Endothelial cell of umbilical vein (primary cell): ENCODE data around the gene C19orf85. TPM values are rescaled to one million over a fixed set of nuclear protein-coding genes. Genes with fewer than 3 reads are reported as not detected.

ENCODE experiments used
- BruUV-seq: library from RNA; stranded (reverse); fragments of 400-500 nt; replicated peaks from 2 replicates; lab custom pipeline; 2021; lab: Mats Ljungman, UMichigan
- CTCF ChIA-PET: fragments of 300-600, 350-600 bp; sonication (Branson Sonifier 250); formaldehyde crosslinking; loops from one replicate; lab custom pipeline; 2021; ENCODE audit warnings: antibody characterized with exemption, inconsistent platforms; lab: Charles Lee
- POLR2A ChIA-PET: fragments of 300-600, 350-600 bp; sonication (Branson Sonifier 250); formaldehyde crosslinking; loops from one replicate; lab custom pipeline; 2021; ENCODE audit warnings: antibody characterized with exemption, inconsistent platforms; lab: Charles Lee
- DNase-seq: peaks from one replicate; pipeline ENCODE4 v3.0.0-alpha.2; 2011; ENCODE audit warnings: low read depth, low spot score
- FAIRE-seq: peaks from 2 replicates; lab custom pipeline; 2011; peaks lifted over from hg19 to GRCh38; lab: Jason Lieb, UNC
- H2AFZ ChIP-seq: 2 replicates; pipeline ENCODE4 v1.6.0; 2012; ENCODE audit warnings: low read depth, low read length, control low read depth, inconsistent platforms
- H3K27ac ChIP-seq: 2 replicates; pipeline ENCODE4 v1.5.1; 2011; ENCODE audit warnings: low read depth, mild to moderate bottlenecking, control low read depth, low read length, moderate library complexity; ENCODE audit not compliant: insufficient read depth
- H3K27me3 ChIP-seq, 2 experiments: 2 replicates each; pipeline versions ENCODE4 v1.6.0 to v1.6.1; 2011; ENCODE audit warnings: low read length in 2 of 2, mixed read lengths in 1 of 2; ENCODE audit not compliant: control insufficient read depth in 2 of 2, insufficient read depth in 2 of 2
- H3K36me3 ChIP-seq, 2 experiments: 2 replicates in 1 of 2; 3 replicates in 1 of 2; pipeline ENCODE4 v1.5.1; 2011; ENCODE audit warnings: low read length in 2 of 2, mild to moderate bottlenecking in 1 of 2, moderate library complexity in 1 of 2; ENCODE audit not compliant: control insufficient read depth in 2 of 2, insufficient read depth in 2 of 2; ENCODE audit errors: extremely low read depth in 1 of 2
- H3K4me1 ChIP-seq: 3 replicates; pipeline ENCODE4 v1.5.1; 2011; ENCODE audit warnings: mild to moderate bottlenecking, low read length; ENCODE audit not compliant: control insufficient read depth, insufficient read depth; ENCODE audit errors: extremely low read depth
- H3K4me2 ChIP-seq: 2 replicates; pipeline ENCODE4 v1.6.1; 2011; ENCODE audit warnings: low read length, control low read depth, mixed read lengths; ENCODE audit not compliant: insufficient read depth
- H3K4me3 ChIP-seq, 3 experiments: fragments of 200-600 bp in 1 of 3; sonication (generic), shearing (Covaris generic) in 1 of 3; replicated peaks in 1 of 3; 2 replicates each; pipeline ENCODE4 v1.5.1; 2011 to 2016; ENCODE audit warnings: control low read depth in 3 of 3, low read length in 3 of 3, mild to moderate bottlenecking in 2 of 3, inconsistent platforms in 1 of 3, low read depth in 1 of 3, moderate library complexity in 1 of 3; ENCODE audit not compliant: insufficient read depth in 1 of 3
- H3K79me2 ChIP-seq: 2 replicates; pipeline ENCODE4 v1.6.0; 2012; ENCODE audit warnings: low read length, inconsistent platforms; ENCODE audit not compliant: control insufficient read depth, insufficient read depth
- H3K9ac ChIP-seq: replicated peaks from 2 replicates; pipeline ENCODE3; 2011; ENCODE audit warnings: low read length, control low read depth; ENCODE audit not compliant: insufficient read depth; ENCODE audit errors: extremely low read depth
- H3K9me1 ChIP-seq: replicated peaks from 3 replicates; pipeline ENCODE4 v1.6.0; 2011; ENCODE audit warnings: mild to moderate bottlenecking, low read length; ENCODE audit not compliant: control insufficient read depth, insufficient read depth; ENCODE audit errors: extremely low read depth
- H3K9me3 ChIP-seq: replicated peaks from 2 replicates; pipeline ENCODE4 v1.5.1; 2012; ENCODE audit warnings: low read length, inconsistent platforms; ENCODE audit not compliant: control insufficient read depth, insufficient read depth
- H4K20me1 ChIP-seq: replicated peaks from 2 replicates; pipeline ENCODE3; 2011; ENCODE audit warnings: mild to moderate bottlenecking, low read length; ENCODE audit not compliant: control insufficient read depth, insufficient read depth; ENCODE audit errors: extremely low read depth
- EZH2 ChIP-seq: IDR thresholded peaks from 2 replicates; pipeline ENCODE4 v1.6.1; 2012; ENCODE audit warnings: borderline replicate concordance, low read depth, mild to moderate bottlenecking, moderate library complexity, low read length, inconsistent platforms; ENCODE audit not compliant: severe bottlenecking
- FOS ChIP-seq: IDR thresholded peaks from 2 replicates; pipeline ENCODE4 v1.6.1; 2011; ENCODE audit warnings: mild to moderate bottlenecking, low read length, moderate library complexity, borderline replicate concordance; ENCODE audit not compliant: insufficient read depth
- GATA2 ChIP-seq: IDR thresholded peaks from 2 replicates; pipeline ENCODE4 v1.7.0; 2011; ENCODE audit warnings: low read depth, mild to moderate bottlenecking, moderate library complexity, mixed read lengths, low read length; ENCODE audit not compliant: insufficient read length, insufficient read depth
- JUN ChIP-seq: IDR thresholded peaks from 2 replicates; pipeline ENCODE4 v1.6.1; 2011; ENCODE audit warnings: borderline replicate concordance, low read depth; ENCODE audit not compliant: insufficient read length, insufficient read depth
- MYC ChIP-seq: IDR thresholded peaks from one replicate; pipeline ENCODE4 v1.6.1; 2011; ENCODE audit warnings: mild to moderate bottlenecking, low read depth, low read length
- POLR2A ChIP-seq: IDR thresholded peaks from 2 replicates; pipeline ENCODE4 v1.6.1; 2012; ENCODE audit warnings: low read depth, mild to moderate bottlenecking, control low read depth, low read length
- POLR2AphosphoS5 ChIP-seq: IDR thresholded peaks from 2 replicates; pipeline ENCODE4 v1.6.1; 2012; ENCODE audit warnings: low read depth, mild to moderate bottlenecking, control low read depth, low read length, moderate library complexity; ENCODE audit not compliant: insufficient read depth
- dilution Hi-C: fragments of 300-500 bp; cut with MboI; formaldehyde crosslinking; loops from one replicate; pipeline ENCODE4 v1.15.0; 2019; ENCODE audit warnings: low sequenced_read_pairs; ENCODE audit not compliant: extremely low pct_ligation_motif_present
- intact Hi-C: fragments of 100-400 bp; cut with micrococcal nuclease; formaldehyde crosslinking; loops from one replicate; pipeline ENCODE4 v1.10.0; 2022
- polyA plus RNA-seq, 4 experiments: library from polyadenylated mRNA; depleted of rRNA in 3 of 4; stranded (reverse) in 3 of 4; unstranded in 1 of 4; fragments of >200 nt; gene quantifications; 2 replicates each; pipeline versions ENCODE4 v1.2.1 to v1.2.3, GENCODE V29; 2011 to 2012; ENCODE audit warnings: missing spikeins in 1 of 4
- total RNA-seq: library from RNA; stranded (reverse); gene quantifications from 2 replicates; pipeline ENCODE4 v1.2.3, GENCODE V29; 2021
- TF ChIP-seq, protein P1 (sequence below), 2 donors: IDR thresholded peaks; 1 replicate in 1 of 2; 2 replicates in 1 of 2; pipeline ENCODE4 v1.5.1; 2011; ENCODE audit warnings: low read length in 2 of 2, mild to moderate bottlenecking in 2 of 2, moderate library complexity in 2 of 2, control low read depth in 1 of 2, inconsistent platforms in 1 of 2, low read depth in 1 of 2; ENCODE audit not compliant: insufficient read depth in 1 of 2; ENCODE audit errors: extremely low read depth in 1 of 2
- TF ChIP-seq, protein P2 (sequence below): IDR thresholded peaks from 2 replicates; pipeline ENCODE4 v1.6.1; 2011; ENCODE audit not compliant: insufficient read depth, insufficient read length

C19orf85 gene
- total and polyA plus RNA-seq, 2 donors (not counting 3 experiments of a cell fraction or from before 2014, with no cell fraction given): not detected

DNA sequence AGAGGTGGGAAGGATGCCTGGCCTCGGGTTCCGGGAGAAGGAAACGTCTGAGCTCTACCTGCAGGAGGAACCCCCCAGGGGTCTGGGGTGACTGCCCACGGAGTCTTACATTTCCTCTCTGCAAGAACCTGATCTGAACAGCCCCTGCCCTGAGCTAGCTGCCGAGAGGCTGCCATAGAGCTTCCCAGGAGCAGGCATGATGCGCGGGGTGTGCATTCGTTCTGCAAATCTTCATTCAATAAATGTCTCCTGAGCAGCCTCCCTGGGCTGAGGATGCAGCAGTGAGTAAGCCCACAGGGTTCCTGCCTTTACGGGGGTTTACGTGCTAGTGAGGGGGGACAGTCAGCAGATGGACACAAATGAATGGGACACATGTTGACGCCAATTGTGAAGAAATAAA lies 19.9 kb downstream of the C19orf85 start:
- DNase-seq (no peak), FAIRE-seq (no peak)
- no TSS peak for BruUV-seq
- no peaks in the 10 kb centered on the region for H4K20me1 ChIP-seq
- no peaks in the 10 kb centered on the region for H3K36me3 ChIP-seq
- H3K9ac ChIP-seq: no peak overlapping the region
- H2AFZ ChIP-seq: no peak overlapping the region
- H3K27ac ChIP-seq: no peak overlapping the region
- no peaks in the 10 kb centered on the region for H3K9me1 ChIP-seq
- intact Hi-C loops (no loop called here), dilution Hi-C loops (no loop called here)
- H3K9me3 ChIP-seq: no peaks in the 10 kb centered on the region
- POLR2A ChIA-PET: no interaction called here
- CTCF ChIA-PET: interaction anchor here (0.9 to 1.2 kb wide), 3 partner anchors 23 to 303 kb away, joined by 3 to 6 read pairs (median 3); no protein-coding TSS in a partner anchor
- H3K27me3 ChIP-seq: peaks cover 41 to 42% of the 10 kb centered on the region in 2 experiments
- H3K79me2 ChIP-seq: no peaks in the 10 kb centered on the region
- H3K4me3 ChIP-seq: no peak overlapping the region
- TF ChIP-seq JUN (no peak), EZH2 (no peak), POLR2AphosphoS5 (no peak), GATA2 (no peak), FOS (no peak), MYC (no peak), POLR2A (no peak)
- TF ChIP-seq, protein P1, sequence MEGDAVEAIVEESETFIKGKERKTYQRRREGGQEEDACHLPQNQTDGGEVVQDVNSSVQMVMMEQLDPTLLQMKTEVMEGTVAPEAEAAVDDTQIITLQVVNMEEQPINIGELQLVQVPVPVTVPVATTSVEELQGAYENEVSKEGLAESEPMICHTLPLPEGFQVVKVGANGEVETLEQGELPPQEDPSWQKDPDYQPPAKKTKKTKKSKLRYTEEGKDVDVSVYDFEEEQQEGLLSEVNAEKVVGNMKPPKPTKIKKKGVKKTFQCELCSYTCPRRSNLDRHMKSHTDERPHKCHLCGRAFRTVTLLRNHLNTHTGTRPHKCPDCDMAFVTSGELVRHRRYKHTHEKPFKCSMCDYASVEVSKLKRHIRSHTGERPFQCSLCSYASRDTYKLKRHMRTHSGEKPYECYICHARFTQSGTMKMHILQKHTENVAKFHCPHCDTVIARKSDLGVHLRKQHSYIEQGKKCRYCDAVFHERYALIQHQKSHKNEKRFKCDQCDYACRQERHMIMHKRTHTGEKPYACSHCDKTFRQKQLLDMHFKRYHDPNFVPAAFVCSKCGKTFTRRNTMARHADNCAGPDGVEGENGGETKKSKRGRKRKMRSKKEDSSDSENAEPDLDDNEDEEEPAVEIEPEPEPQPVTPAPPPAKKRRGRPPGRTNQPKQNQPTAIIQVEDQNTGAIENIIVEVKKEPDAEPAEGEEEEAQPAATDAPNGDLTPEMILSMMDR (IDR thresholded peaks at IDR 0.05; ENCODE audit: extremely low read depth in 1 of 2, insufficient read depth in 1 of 2, low read depth in 1 of 2, low read length in 2 of 2): no peak
- TF ChIP-seq, protein P2, sequence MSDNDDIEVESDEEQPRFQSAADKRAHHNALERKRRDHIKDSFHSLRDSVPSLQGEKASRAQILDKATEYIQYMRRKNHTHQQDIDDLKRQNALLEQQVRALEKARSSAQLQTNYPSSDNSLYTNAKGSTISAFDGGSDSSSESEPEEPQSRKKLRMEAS: no peak
- H3K4me1 ChIP-seq: no peaks in the 10 kb centered on the region
- H3K4me2 ChIP-seq: no peak overlapping the region
